NCI-H1694 (cell line): ENCODE results near the gene SOX6.
"Not testable (repeated sequence)": the region's sequence is repeated elsewhere in the genome, so short reads cannot be mapped to it uniquely, and the experiment has no call there.

ENCODE experiments used
- DNase-seq: peaks from one replicate; lab custom pipeline; 2025; lab: John Stamatoyannopoulos, UW

Gene SOX6

GRCh38 chr11:16037179-16037578, 319.2 kb downstream of the SOX6 start:
- DNase-seq, result no peak

GRCh38 chr11:16036218-16036617, 320.1 kb downstream of the SOX6 start:
- no peak for DNase-seq

- DNase-seq, result no peak
Observed at GRCh38 chr11:16034074-16034473, 322.3 kb downstream of the SOX6 start.

- no peak for DNase-seq
Observed at GRCh38 chr11:16032974-16033373, 323.4 kb downstream of the SOX6 start.

GRCh38 chr11:16031210-16031609, 325.1 kb downstream of the SOX6 start:
- DNase-seq, result no peak

GRCh38 chr11:16030664-16031063, 325.7 kb downstream of the SOX6 start:
- DNase-seq, result no peak

GRCh38 chr11:16029151-16029550, 327.2 kb downstream of the SOX6 start:
- DNase-seq, result not testable (repeated sequence)

- no peak for DNase-seq
Observed at GRCh38 chr11:16028419-16028818, 327.9 kb downstream of the SOX6 start.

- DNase-seq, result no peak
Observed at GRCh38 chr11:16027621-16028020, 328.7 kb downstream of the SOX6 start.

- DNase-seq, result no peak
Observed at GRCh38 chr11:16026849-16027248, 329.5 kb downstream of the SOX6 start.

GRCh38 chr11:16018931-16019330, 337.4 kb downstream of the SOX6 start:
- no peak for DNase-seq

- DNase-seq, result no peak
Observed at GRCh38 chr11:16016468-16016829, 339.9 kb downstream of the SOX6 start.

- DNase-seq, result no peak
Observed at GRCh38 chr11:16015741-16016467, 340.4 kb downstream of the SOX6 start.

GRCh38 chr11:16013649-16014275, 342.6 kb downstream of the SOX6 start:
- DNase-seq, result no peak

GRCh38 chr11:16013242-16013641, 343.1 kb downstream of the SOX6 start:
- DNase-seq, result no peak

GRCh38 chr11:16012125-16012751, 344.1 kb downstream of the SOX6 start:
- no peak for DNase-seq

GRCh38 chr11:16011396-16011795, 344.9 kb downstream of the SOX6 start:
- DNase-seq, result no peak

GRCh38 chr11:16009021-16009420, 347.3 kb downstream of the SOX6 start:
- DNase-seq, result no peak

- DNase-seq, result no peak
Observed at GRCh38 chr11:16007514-16007913, 348.8 kb downstream of the SOX6 start.

- no peak for DNase-seq
Observed at GRCh38 chr11:16002942-16003341, 353.4 kb downstream of the SOX6 start.

GRCh38 chr11:16001899-16002426, 354.4 kb downstream of the SOX6 start:
- no peak for DNase-seq

GRCh38 chr11:16001044-16001568, 355.2 kb downstream of the SOX6 start:
- no peak for DNase-seq

GRCh38 chr11:16000065-16000464, 356.3 kb downstream of the SOX6 start:
- no peak for DNase-seq
